Mesendoderm (in vitro differentiated cells): ENCODE data around the gene ZP1.

Experiments
- DNase-seq: peaks from one replicate; pipeline ENCODE4 v3.0.0; 2013
- H2AK5ac ChIP-seq: 2 replicates; pipeline ENCODE4 v1.6.1; 2013; ENCODE audit warnings: low read length, inconsistent platforms
- H2BK120ac ChIP-seq: 2 replicates; pipeline ENCODE4 v1.6.1; 2013; ENCODE audit warnings: low read depth, mild to moderate bottlenecking, low read length, moderate library complexity, mixed read lengths
- H2BK15ac ChIP-seq: replicated peaks from 2 replicates; pipeline ENCODE4 v1.6.1; 2013; ENCODE audit warnings: low read depth, mild to moderate bottlenecking, moderate library complexity
- H2BK5ac ChIP-seq: 2 replicates; pipeline ENCODE4 v1.6.1; 2013; ENCODE audit warnings: low read length, inconsistent platforms
- H3K18ac ChIP-seq: 2 replicates; pipeline ENCODE4 v1.6.1; 2013; ENCODE audit warnings: mild to moderate bottlenecking, low read length, mixed read lengths
- H3K23ac ChIP-seq: one replicate; pipeline ENCODE4 v1.6.1; 2013; ENCODE audit warnings: low read length
- H3K27ac ChIP-seq: 2 replicates; pipeline ENCODE4 v1.5.1; 2013; ENCODE audit warnings: low read depth, mild to moderate bottlenecking, inconsistent platforms, low read length, moderate library complexity
- H3K27me3 ChIP-seq: 2 replicates; pipeline ENCODE4 v1.6.1; 2013; ENCODE audit warnings: low read length, control low read depth, mild to moderate bottlenecking, inconsistent platforms; ENCODE audit not compliant: insufficient read depth, poor library complexity
- H3K36me3 ChIP-seq: 2 replicates; pipeline ENCODE4 v1.6.1; 2013; ENCODE audit warnings: low read length, inconsistent platforms; ENCODE audit not compliant: control insufficient read depth, insufficient read depth
- H3K4ac ChIP-seq: one replicate; pipeline ENCODE4 v1.6.1; 2013; ENCODE audit warnings: low read depth, mild to moderate bottlenecking, low read length, moderate library complexity
- H3K4me1 ChIP-seq: 2 replicates; pipeline ENCODE4 v1.6.1; 2013; ENCODE audit warnings: low read depth, low read length, inconsistent platforms; ENCODE audit not compliant: control insufficient read depth
- H3K4me2 ChIP-seq: 2 replicates; pipeline ENCODE4 v1.6.1; 2013; ENCODE audit warnings: low read length
- H3K4me3 ChIP-seq: 2 replicates; pipeline ENCODE4 v1.5.1; 2013; ENCODE audit warnings: mild to moderate bottlenecking, low read length
- H3K56ac ChIP-seq: one replicate; pipeline ENCODE4 v1.6.1; 2013; ENCODE audit warnings: low read length
- H3K79me1 ChIP-seq: 2 replicates; pipeline ENCODE4 v1.6.1; 2013; ENCODE audit warnings: low read length, inconsistent platforms
- H3K79me2 ChIP-seq: 2 replicates; pipeline ENCODE4 v1.6.1; 2013; ENCODE audit warnings: mild to moderate bottlenecking, low read length; ENCODE audit not compliant: control insufficient read depth, insufficient read depth
- H3K9ac ChIP-seq: 2 replicates; pipeline ENCODE4 v1.6.1; 2013; ENCODE audit warnings: low read length, inconsistent platforms
- H4K5ac ChIP-seq: one replicate; pipeline ENCODE4 v1.6.1; 2013; ENCODE audit warnings: low read length
- H4K8ac ChIP-seq: one replicate; pipeline ENCODE4 v1.6.1; 2013; ENCODE audit warnings: low read depth, mild to moderate bottlenecking, control low read depth, low read length, moderate library complexity
- WGBS: extraction: QIAGEN DNeasy Blood & Tissue Kit; methylation state at CpG from one replicate; pipeline ENCODE4 v1.1.7; 2013; ENCODE audit warnings: low lambda C conversion rate, missing lambda C conversion rate; ENCODE audit not compliant: insufficient coverage; ENCODE audit errors: extremely low coverage; 5-methylcytosine and 5-hydroxymethylcytosine counted together

Gene ZP1

DNA sequence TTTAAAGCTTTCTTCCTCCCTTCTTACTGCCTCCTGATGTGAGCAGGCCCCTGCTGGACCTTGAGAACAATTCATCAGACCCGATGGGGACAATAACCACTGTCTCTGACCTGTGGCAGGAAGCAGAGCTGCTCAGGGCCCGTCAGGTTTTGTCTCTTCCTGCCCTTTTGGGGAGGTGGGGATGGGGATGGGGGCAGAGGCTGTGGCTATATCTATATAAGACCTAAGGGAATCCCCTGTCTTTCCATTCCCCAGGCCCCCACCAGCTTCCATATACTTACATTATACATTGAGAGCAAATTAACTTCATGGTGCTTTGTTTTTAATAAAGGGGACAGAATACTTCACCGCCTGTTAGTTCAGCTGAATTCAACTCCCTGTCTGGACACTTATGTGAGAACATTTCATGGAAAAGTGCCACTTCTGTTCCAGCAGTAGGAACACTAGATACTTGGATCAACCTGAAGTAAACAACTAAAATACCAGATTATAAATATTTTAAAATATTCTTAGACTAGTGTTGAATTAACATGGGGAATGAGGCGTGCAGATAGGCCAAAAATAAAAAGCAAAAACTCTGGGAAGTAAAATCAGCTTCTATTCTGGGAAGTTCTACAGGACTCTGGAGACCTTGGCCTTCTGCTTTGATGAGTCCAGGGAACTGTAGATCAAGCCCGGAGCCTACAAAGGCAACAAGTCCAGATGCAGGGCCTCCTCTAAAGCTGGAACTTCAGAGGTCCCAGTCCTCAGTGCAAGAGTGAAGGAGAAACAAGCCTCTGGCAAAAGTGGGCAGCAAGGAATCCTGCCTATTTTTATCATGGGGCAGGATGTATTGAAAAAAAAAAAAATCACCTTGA, 11.1 kb downstream of the ZP1 start:
- H3K23ac ChIP-seq: no peak overlapping the region
- DNase-seq: no peak
- no CpG with 5 or more reads among the region's 5 CpGs for WGBS

DNA sequence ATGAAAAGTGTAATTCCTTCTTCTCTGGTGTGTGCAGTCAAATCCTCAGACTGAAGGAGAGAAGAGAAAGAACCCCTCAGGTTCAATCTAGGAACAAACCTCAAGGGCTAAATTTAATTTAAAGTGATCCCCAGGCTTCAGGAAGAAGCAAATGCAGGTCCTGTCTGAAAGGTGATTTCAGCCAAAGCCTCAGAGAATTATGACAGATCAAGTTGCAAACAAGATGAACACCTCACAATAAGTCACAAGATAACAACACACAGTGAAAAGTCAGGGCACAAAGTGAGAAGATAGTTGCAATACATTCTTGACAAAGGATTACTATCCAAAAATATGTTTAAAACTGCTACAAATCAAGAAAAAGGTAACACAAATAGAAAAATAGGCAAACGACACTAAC, 11.8 kb downstream of the ZP1 start:
- H3K23ac ChIP-seq: no peak overlapping the region
- no peak overlapping the region for H3K18ac ChIP-seq
- no peaks in the 10 kb centered on the region for H3K79me2 ChIP-seq
- H3K27me3 ChIP-seq: no peaks in the 10 kb centered on the region
- no peak overlapping the region for H3K9ac ChIP-seq
- no peak overlapping the region for H3K4me3 ChIP-seq
- no peak overlapping the region for H4K5ac ChIP-seq
- H3K4me1 ChIP-seq: no peaks in the 10 kb centered on the region
- no peak overlapping the region for H3K27ac ChIP-seq
- WGBS: no CpG with 5 or more reads among the region's 1 CpG
- H3K36me3 ChIP-seq: peaks cover 4% of the 10 kb centered on the region
- H4K8ac ChIP-seq: no peak overlapping the region
- H2AK5ac ChIP-seq: no peak overlapping the region
- H3K79me1 ChIP-seq: no peaks in the 10 kb centered on the region
- no peak overlapping the region for H3K56ac ChIP-seq
- DNase-seq: no peak
- H2BK5ac ChIP-seq: no peak overlapping the region
- H3K4me2 ChIP-seq: no peak overlapping the region
- H2BK120ac ChIP-seq: no peak overlapping the region
- H2BK15ac ChIP-seq: no peak overlapping the region
- H3K4ac ChIP-seq: no peak overlapping the region

More for the DNA sequence above, 11.1 kb downstream of the ZP1 start:
- no peak overlapping the region for H4K8ac ChIP-seq
- no peak overlapping the region for H2BK15ac ChIP-seq
- no peak overlapping the region for H3K9ac ChIP-seq
- no peaks in the 10 kb centered on the region for H3K27me3 ChIP-seq
- no peaks in the 10 kb centered on the region for H3K4me1 ChIP-seq
- no peak overlapping the region for H3K4me2 ChIP-seq
- H3K27ac ChIP-seq: no peak overlapping the region
- no peak overlapping the region for H3K18ac ChIP-seq
- no peak overlapping the region for H3K4ac ChIP-seq
- no peaks in the 10 kb centered on the region for H3K79me2 ChIP-seq
- H4K5ac ChIP-seq: no peak overlapping the region
- H2BK120ac ChIP-seq: no peak overlapping the region
- H2AK5ac ChIP-seq: no peak overlapping the region
- no peaks in the 10 kb centered on the region for H3K79me1 ChIP-seq
- peaks cover 4% of the 10 kb centered on the region for H3K36me3 ChIP-seq
- H3K4me3 ChIP-seq: no peak overlapping the region
- no peak overlapping the region for H2BK5ac ChIP-seq
- H3K56ac ChIP-seq: no peak overlapping the region

DNA sequence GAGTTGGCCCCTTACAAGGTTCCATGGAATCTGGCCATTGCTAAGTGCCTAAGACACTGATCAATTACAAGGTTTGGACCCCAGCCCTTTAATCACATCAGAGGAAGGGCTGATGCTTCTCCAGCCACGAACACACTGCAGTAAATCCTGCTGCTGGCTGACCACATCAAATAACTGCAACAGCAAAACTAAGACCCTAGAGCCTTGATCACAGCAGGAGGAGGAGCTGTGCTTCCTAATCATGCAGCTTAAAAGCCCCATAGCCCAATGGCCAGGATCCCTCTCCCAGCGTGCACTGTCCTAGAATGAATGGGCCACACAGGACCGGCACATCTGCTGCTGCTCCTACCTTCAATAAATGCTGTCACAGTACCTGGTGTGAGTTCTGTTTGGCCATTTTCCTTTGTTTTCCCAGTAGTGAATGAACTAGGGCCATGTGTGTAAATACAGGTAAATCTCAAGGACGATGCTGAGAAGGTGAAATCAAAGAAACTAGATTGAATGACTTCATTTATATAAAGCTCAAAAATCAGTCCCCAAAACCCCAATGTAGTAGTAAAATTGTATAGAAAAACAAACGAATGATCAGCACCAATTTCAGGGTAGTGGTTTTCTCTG, 12.7 kb downstream of the ZP1 start:
- DNase-seq: no peak
- Histone ChIP-seq H3K9ac (no peak overlapping the region), H3K56ac (no peak overlapping the region)

DNA sequence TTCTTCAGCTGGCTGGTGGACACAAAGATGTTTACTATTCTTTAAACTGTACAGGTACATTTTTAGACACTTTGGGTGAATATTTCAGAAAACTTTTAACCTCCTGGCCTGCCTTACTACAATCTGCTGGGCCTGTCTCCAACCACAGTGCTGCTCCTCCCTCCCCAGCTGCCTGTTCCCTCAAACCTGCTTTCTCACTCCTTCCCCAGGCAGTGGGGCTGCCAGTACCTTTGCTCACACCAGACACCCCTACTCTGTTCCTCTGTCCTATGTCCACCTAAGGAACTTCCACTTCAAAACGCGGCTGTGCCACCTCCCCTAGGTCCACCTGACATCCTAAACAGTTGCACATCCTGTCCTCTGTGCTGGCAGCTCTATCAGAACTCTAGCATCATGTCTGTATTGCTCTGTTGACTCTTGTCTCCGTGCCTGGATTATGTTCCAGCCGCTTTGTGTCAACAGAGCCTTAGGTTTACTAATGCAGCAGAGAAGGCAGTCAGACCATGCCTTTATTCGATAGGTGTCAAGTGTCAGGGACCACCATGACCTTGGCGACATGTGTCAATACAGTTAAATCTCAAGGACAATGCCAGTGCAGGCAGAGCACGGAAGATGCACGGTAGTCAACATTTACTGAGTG, 13.4 kb downstream of the ZP1 start:
- Histone ChIP-seq H3K23ac (no peak overlapping the region), H3K79me2 (no peaks in the 10 kb centered on the region), H3K9ac (no peak overlapping the region), H3K18ac (no peak overlapping the region), H3K4me3 (no peak overlapping the region), H2BK15ac (no peak overlapping the region), H3K36me3 (peaks cover 4% of the 10 kb centered on the region), H2BK120ac (no peak overlapping the region), H3K4ac (no peak overlapping the region), H3K56ac (no peak overlapping the region), H3K27ac (no peak overlapping the region), H3K4me2 (no peak overlapping the region), H3K79me1 (no peaks in the 10 kb centered on the region), H2BK5ac (no peak overlapping the region), H3K27me3 (no peaks in the 10 kb centered on the region), H2AK5ac (no peak overlapping the region), H4K5ac (no peak overlapping the region), H3K4me1 (no peaks in the 10 kb centered on the region), H4K8ac (no peak overlapping the region)
- no peak for DNase-seq
- WGBS: no CpG with 5 or more reads among the region's 8 CpGs

More for the DNA sequence above, 12.7 kb downstream of the ZP1 start:
- Histone ChIP-seq H4K8ac (no peak overlapping the region), H3K27me3 (no peaks in the 10 kb centered on the region), H3K4me3 (no peak overlapping the region), H3K4me1 (no peaks in the 10 kb centered on the region), H2AK5ac (no peak overlapping the region), H3K36me3 (peaks cover 4% of the 10 kb centered on the region), H2BK15ac (no peak overlapping the region), H3K18ac (no peak overlapping the region), H4K5ac (no peak overlapping the region), H3K27ac (no peak overlapping the region), H3K79me1 (no peaks in the 10 kb centered on the region), H3K4ac (no peak overlapping the region), H3K79me2 (no peaks in the 10 kb centered on the region), H3K23ac (no peak overlapping the region), H3K4me2 (no peak overlapping the region), H2BK5ac (no peak overlapping the region), H2BK120ac (no peak overlapping the region)
- no CpG with 5 or more reads among the region's 5 CpGs for WGBS

DNA sequence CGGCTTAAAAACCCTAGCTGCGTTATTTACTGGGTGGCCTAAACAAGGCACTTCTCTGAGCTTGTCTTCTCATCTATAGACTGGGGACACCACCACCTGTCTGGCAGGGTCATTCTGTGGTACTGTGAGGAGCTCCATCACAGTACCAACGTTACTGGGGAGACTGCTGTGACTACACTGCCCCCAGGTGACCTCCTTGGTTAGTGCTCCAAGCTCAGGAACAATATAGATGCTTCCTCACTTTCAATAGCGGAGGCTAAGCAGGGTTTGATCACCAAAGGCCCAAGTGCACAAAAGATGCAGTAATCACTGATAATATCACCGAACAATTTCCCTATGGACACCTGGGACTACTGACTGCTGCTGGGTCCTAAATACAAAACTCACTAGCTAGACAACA, 20.2 kb downstream of the ZP1 start:
- H3K27ac ChIP-seq: no peak overlapping the region
- H3K18ac ChIP-seq: no peak overlapping the region

More for the DNA sequence above, 20.2 kb downstream of the ZP1 start:
- Histone ChIP-seq H2BK5ac (no peak overlapping the region), H3K79me1 (no peaks in the 10 kb centered on the region), H3K56ac (no peak overlapping the region), H3K4me2 (no peak overlapping the region), H3K79me2 (no peaks in the 10 kb centered on the region), H3K4me1 (no peaks in the 10 kb centered on the region), H3K23ac (no peak overlapping the region), H3K9ac (no peak overlapping the region), H2AK5ac (no peak overlapping the region), H3K27me3 (no peaks in the 10 kb centered on the region), H2BK120ac (no peak overlapping the region), H2BK15ac (no peak overlapping the region), H4K5ac (no peak overlapping the region), H4K8ac (no peak overlapping the region), H3K4me3 (no peak overlapping the region), H3K36me3 (peaks cover 1% of the 10 kb centered on the region), H3K4ac (no peak overlapping the region)
- peak; percentile 72 for DNase-seq
- no CpG with 5 or more reads among the region's 5 CpGs for WGBS
